ENCODE measurements around the gene SLC30A5.
"Not testable (repeated sequence)": the region's sequence is repeated elsewhere in the genome, so short reads cannot be mapped to it uniquely, and the experiment has no call there.

The SLC30A5 gene

GRCh38 chr5:69134126-69134525 is 40.3 kb downstream of the SLC30A5 start:
- Histone ChIP-seq H3K9ac (ENCODE audit: low read depth in 1 of 2, low read length in 2 of 2) (no peak overlapping the region), H3K27ac (ENCODE audit: low read depth, low read length) (no peak overlapping the region), H3K4me3 (ENCODE audit: low read depth in 1 of 2, low read length in 2 of 2) (no peak overlapping the region), H3K9me3 (ENCODE audit: control insufficient read depth in 1 of 2, low read length in 2 of 2) (no peaks in the 10 kb centered on the region), H3K4me1 (ENCODE audit: control insufficient read depth in 1 of 2, insufficient read depth in 2 of 2, low read length in 2 of 2) (no peaks in the 10 kb centered on the region), H3K27me3 (ENCODE audit: control insufficient read depth in 1 of 2, insufficient read depth in 2 of 2, low read length in 2 of 2) (no peaks in the 10 kb centered on the region), H3K36me3 (ENCODE audit: control insufficient read depth in 1 of 2, insufficient read depth in 2 of 2, low read length in 2 of 2) (peaks cover 3 to 8% of the 10 kb centered on the region in 2 donors)

- no peak overlapping the region for H3K4me3 ChIP-seq (ENCODE audit: low read depth in 1 of 2, low read length in 2 of 2)
- H3K9me3 ChIP-seq (ENCODE audit: control insufficient read depth in 1 of 2, low read length in 2 of 2) = no peaks in the 10 kb centered on the region
- no peak overlapping the region for H3K9ac ChIP-seq (ENCODE audit: low read depth in 1 of 2, low read length in 2 of 2)
- H3K27ac ChIP-seq (ENCODE audit: low read depth, low read length) = no peak overlapping the region
- H3K27me3 ChIP-seq (ENCODE audit: control insufficient read depth in 1 of 2, insufficient read depth in 2 of 2, low read length in 2 of 2) = no peaks in the 10 kb centered on the region
- H3K4me1 ChIP-seq (ENCODE audit: control insufficient read depth in 1 of 2, insufficient read depth in 2 of 2, low read length in 2 of 2) = no peaks in the 10 kb centered on the region
- H3K36me3 ChIP-seq (ENCODE audit: control insufficient read depth in 1 of 2, insufficient read depth in 2 of 2, low read length in 2 of 2) = peaks cover 0 to 2% of the 10 kb centered on the region in 2 donors
Observed at GRCh38 chr5:69136293-69136692, 42.5 kb downstream of the SLC30A5 start.

GRCh38 chr5:69137208-69137607 is 43.4 kb downstream of the SLC30A5 start:
- not testable (repeated sequence) for H3K4me1 ChIP-seq (ENCODE audit: control insufficient read depth in 1 of 2, insufficient read depth in 2 of 2, low read length in 2 of 2); H3K27ac ChIP-seq (ENCODE audit: low read depth, low read length); H3K4me3 ChIP-seq (ENCODE audit: low read depth in 1 of 2, low read length in 2 of 2); H3K9ac ChIP-seq (ENCODE audit: low read depth in 1 of 2, low read length in 2 of 2); H3K27me3 ChIP-seq (ENCODE audit: control insufficient read depth in 1 of 2, insufficient read depth in 2 of 2, low read length in 2 of 2); H3K9me3 ChIP-seq (ENCODE audit: control insufficient read depth in 1 of 2, low read length in 2 of 2); H3K36me3 ChIP-seq (ENCODE audit: control insufficient read depth in 1 of 2, insufficient read depth in 2 of 2, low read length in 2 of 2)

- Histone ChIP-seq H3K27me3 (ENCODE audit: control insufficient read depth in 1 of 2, insufficient read depth in 2 of 2, low read length in 2 of 2) (no peaks in the 10 kb centered on the region), H3K36me3 (ENCODE audit: control insufficient read depth in 1 of 2, insufficient read depth in 2 of 2, low read length in 2 of 2) (no peaks in the 10 kb centered on the region), H3K27ac (ENCODE audit: low read depth, low read length) (no peak overlapping the region), H3K9me3 (ENCODE audit: control insufficient read depth in 1 of 2, low read length in 2 of 2) (no peaks in the 10 kb centered on the region), H3K4me1 (ENCODE audit: control insufficient read depth in 1 of 2, insufficient read depth in 2 of 2, low read length in 2 of 2) (no peaks in the 10 kb centered on the region), H3K4me3 (ENCODE audit: low read depth in 1 of 2, low read length in 2 of 2) (no peak overlapping the region), H3K9ac (ENCODE audit: low read depth in 1 of 2, low read length in 2 of 2) (no peak overlapping the region)
Observed at GRCh38 chr5:69137807-69138206, 44.0 kb downstream of the SLC30A5 start.

- Histone ChIP-seq H3K4me1 (ENCODE audit: control insufficient read depth in 1 of 2, insufficient read depth in 2 of 2, low read length in 2 of 2) (no peaks in the 10 kb centered on the region), H3K9me3 (ENCODE audit: control insufficient read depth in 1 of 2, low read length in 2 of 2) (no peaks in the 10 kb centered on the region), H3K36me3 (ENCODE audit: control insufficient read depth in 1 of 2, insufficient read depth in 2 of 2, low read length in 2 of 2) (no peaks in the 10 kb centered on the region), H3K27me3 (ENCODE audit: control insufficient read depth in 1 of 2, insufficient read depth in 2 of 2, low read length in 2 of 2) (no peaks in the 10 kb centered on the region), H3K27ac (ENCODE audit: low read depth, low read length) (no peak overlapping the region), H3K4me3 (ENCODE audit: low read depth in 1 of 2, low read length in 2 of 2) (no peak overlapping the region), H3K9ac (ENCODE audit: low read depth in 1 of 2, low read length in 2 of 2) (no peak overlapping the region)
Observed at GRCh38 chr5:69138766-69139165, 45.0 kb downstream of the SLC30A5 start.

GRCh38 chr5:69140239-69140638 is 46.4 kb downstream of the SLC30A5 start:
- H3K9ac ChIP-seq (ENCODE audit: low read depth in 1 of 2, low read length in 2 of 2); H3K4me3 ChIP-seq (ENCODE audit: low read depth in 1 of 2, low read length in 2 of 2); H3K36me3 ChIP-seq (ENCODE audit: control insufficient read depth in 1 of 2, insufficient read depth in 2 of 2, low read length in 2 of 2); H3K27me3 ChIP-seq (ENCODE audit: control insufficient read depth in 1 of 2, insufficient read depth in 2 of 2, low read length in 2 of 2); H3K9me3 ChIP-seq (ENCODE audit: control insufficient read depth in 1 of 2, low read length in 2 of 2); H3K27ac ChIP-seq (ENCODE audit: low read depth, low read length); H3K4me1 ChIP-seq (ENCODE audit: control insufficient read depth in 1 of 2, insufficient read depth in 2 of 2, low read length in 2 of 2): not testable (repeated sequence)

GRCh38 chr5:69140827-69141226 is 47.0 kb downstream of the SLC30A5 start:
- no peaks in the 10 kb centered on the region for H3K4me1 ChIP-seq (ENCODE audit: control insufficient read depth in 1 of 2, insufficient read depth in 2 of 2, low read length in 2 of 2)
- no peaks in the 10 kb centered on the region for H3K36me3 ChIP-seq (ENCODE audit: control insufficient read depth in 1 of 2, insufficient read depth in 2 of 2, low read length in 2 of 2)
- no peak overlapping the region for H3K4me3 ChIP-seq (ENCODE audit: low read depth in 1 of 2, low read length in 2 of 2)
- no peaks in the 10 kb centered on the region for H3K9me3 ChIP-seq (ENCODE audit: control insufficient read depth in 1 of 2, low read length in 2 of 2)
- H3K9ac ChIP-seq (ENCODE audit: low read depth in 1 of 2, low read length in 2 of 2) = no peak overlapping the region
- H3K27me3 ChIP-seq (ENCODE audit: control insufficient read depth in 1 of 2, insufficient read depth in 2 of 2, low read length in 2 of 2) = no peaks in the 10 kb centered on the region
- no peak overlapping the region for H3K27ac ChIP-seq (ENCODE audit: low read depth, low read length)

GRCh38 chr5:69148576-69148975 is 54.8 kb downstream of the SLC30A5 start:
- not testable (repeated sequence) for H3K27me3 ChIP-seq (ENCODE audit: control insufficient read depth in 1 of 2, insufficient read depth in 2 of 2, low read length in 2 of 2); H3K4me1 ChIP-seq (ENCODE audit: control insufficient read depth in 1 of 2, insufficient read depth in 2 of 2, low read length in 2 of 2)

GRCh38 chr5:69148981-69149675 is 55.3 kb downstream of the SLC30A5 start:
- H3K4me1 ChIP-seq (ENCODE audit: control insufficient read depth in 1 of 2, insufficient read depth in 2 of 2, low read length in 2 of 2) = no peaks in the 10 kb centered on the region
- no peaks in the 10 kb centered on the region for H3K27me3 ChIP-seq (ENCODE audit: control insufficient read depth in 1 of 2, insufficient read depth in 2 of 2, low read length in 2 of 2)
- no peak overlapping the region for H3K27ac ChIP-seq (ENCODE audit: low read depth, low read length)
- no peak overlapping the region for H3K4me3 ChIP-seq (ENCODE audit: low read depth in 1 of 2, low read length in 2 of 2)
- no peaks in the 10 kb centered on the region for H3K9me3 ChIP-seq (ENCODE audit: control insufficient read depth in 1 of 2, low read length in 2 of 2)
- no peak overlapping the region for H3K9ac ChIP-seq (ENCODE audit: low read depth in 1 of 2, low read length in 2 of 2)
- no peaks in the 10 kb centered on the region for H3K36me3 ChIP-seq (ENCODE audit: control insufficient read depth in 1 of 2, insufficient read depth in 2 of 2, low read length in 2 of 2)

More at GRCh38 chr5:69148576-69148975, 54.8 kb downstream of the SLC30A5 start:
- not testable (repeated sequence) for H3K9ac ChIP-seq (ENCODE audit: low read depth in 1 of 2, low read length in 2 of 2); H3K9me3 ChIP-seq (ENCODE audit: control insufficient read depth in 1 of 2, low read length in 2 of 2); H3K4me3 ChIP-seq (ENCODE audit: low read depth in 1 of 2, low read length in 2 of 2); H3K36me3 ChIP-seq (ENCODE audit: control insufficient read depth in 1 of 2, insufficient read depth in 2 of 2, low read length in 2 of 2); H3K27ac ChIP-seq (ENCODE audit: low read depth, low read length)

GRCh38 chr5:69149676-69150010 is 55.8 kb downstream of the SLC30A5 start:
- no peaks in the 10 kb centered on the region for H3K9me3 ChIP-seq (ENCODE audit: control insufficient read depth in 1 of 2, low read length in 2 of 2)
- H3K27me3 ChIP-seq (ENCODE audit: control insufficient read depth in 1 of 2, insufficient read depth in 2 of 2, low read length in 2 of 2) = no peaks in the 10 kb centered on the region
- no peaks in the 10 kb centered on the region for H3K36me3 ChIP-seq (ENCODE audit: control insufficient read depth in 1 of 2, insufficient read depth in 2 of 2, low read length in 2 of 2)
- H3K4me1 ChIP-seq (ENCODE audit: control insufficient read depth in 1 of 2, insufficient read depth in 2 of 2, low read length in 2 of 2) = no peaks in the 10 kb centered on the region
- H3K9ac ChIP-seq (ENCODE audit: low read depth in 1 of 2, low read length in 2 of 2) = no peak overlapping the region
- H3K4me3 ChIP-seq (ENCODE audit: low read depth in 1 of 2, low read length in 2 of 2) = no peak overlapping the region
- no peak overlapping the region for H3K27ac ChIP-seq (ENCODE audit: low read depth, low read length)

GRCh38 chr5:69152731-69153130 is 58.9 kb downstream of the SLC30A5 start:
- H3K4me1 ChIP-seq (ENCODE audit: control insufficient read depth in 1 of 2, insufficient read depth in 2 of 2, low read length in 2 of 2) = no peaks in the 10 kb centered on the region
- H3K4me3 ChIP-seq (ENCODE audit: low read depth in 1 of 2, low read length in 2 of 2) = no peak overlapping the region
- no peaks in the 10 kb centered on the region for H3K27me3 ChIP-seq (ENCODE audit: control insufficient read depth in 1 of 2, insufficient read depth in 2 of 2, low read length in 2 of 2)
- H3K9ac ChIP-seq (ENCODE audit: low read depth in 1 of 2, low read length in 2 of 2) = no peak overlapping the region
- no peaks in the 10 kb centered on the region for H3K36me3 ChIP-seq (ENCODE audit: control insufficient read depth in 1 of 2, insufficient read depth in 2 of 2, low read length in 2 of 2)
- H3K9me3 ChIP-seq (ENCODE audit: control insufficient read depth in 1 of 2, low read length in 2 of 2) = no peaks in the 10 kb centered on the region
- no peak overlapping the region for H3K27ac ChIP-seq (ENCODE audit: low read depth, low read length)
